ENCODE results near the gene MPL. TPM values are rescaled to one million over a fixed set of nuclear protein-coding genes. Genes with fewer than 3 reads are reported as not detected.

The MPL gene
- total RNA-seq, 1 donor, result not detected

- DNase-seq (ENCODE audit: low read depth), result no peak
- no peak overlapping the region for H3K4me3 ChIP-seq (ENCODE audit: low read depth, low read length)
- TF ChIP-seq CTCF (IDR thresholded peaks at IDR 0.05; ENCODE audit: insufficient read depth, low read length), result no peak
Observed at GRCh38 chr1:43305926-43306687, 31.5 kb upstream of the MPL start.

GRCh38 chr1:43306688-43307457 lies 30.7 kb upstream of the MPL start:
- H3K4me3 ChIP-seq (ENCODE audit: low read depth, low read length), result no peak overlapping the region
- no peak for TF ChIP-seq CTCF (IDR thresholded peaks at IDR 0.05; ENCODE audit: insufficient read depth, low read length)
- DNase-seq (ENCODE audit: low read depth), result no peak

- no peak for TF ChIP-seq CTCF (IDR thresholded peaks at IDR 0.05; ENCODE audit: insufficient read depth, low read length)
- no peak overlapping the region for H3K4me3 ChIP-seq (ENCODE audit: low read depth, low read length)
- DNase-seq (ENCODE audit: low read depth), result no peak
Observed at GRCh38 chr1:43307458-43308158, 30.0 kb upstream of the MPL start.

GRCh38 chr1:43308635-43309404 lies 28.8 kb upstream of the MPL start:
- no peak for DNase-seq (ENCODE audit: low read depth)
- no peak for TF ChIP-seq CTCF (IDR thresholded peaks at IDR 0.05; ENCODE audit: insufficient read depth, low read length)
- no peak overlapping the region for H3K4me3 ChIP-seq (ENCODE audit: low read depth, low read length)

- no peak for DNase-seq (ENCODE audit: low read depth)
- H3K4me3 ChIP-seq (ENCODE audit: low read depth, low read length), result no peak overlapping the region
- no peak for TF ChIP-seq CTCF (IDR thresholded peaks at IDR 0.05; ENCODE audit: insufficient read depth, low read length)
Observed at GRCh38 chr1:43309405-43310025, 28.1 kb upstream of the MPL start.

GRCh38 chr1:43311521-43311920 lies 26.1 kb upstream of the MPL start:
- no peak for DNase-seq (ENCODE audit: low read depth)
- no peak overlapping the region for H3K4me3 ChIP-seq (ENCODE audit: low read depth, low read length)
- no peak for TF ChIP-seq CTCF (IDR thresholded peaks at IDR 0.05; ENCODE audit: insufficient read depth, low read length)
